IPS-11a (cell line): ENCODE data around the gene GALNT5.

Source experiments
- H3K4me3 ChIP-seq: one replicate; pipeline ENCODE4 v1.5.1; 2013; ENCODE audit warnings: low read depth, low read length, control low read depth

GALNT5 gene

DNA sequence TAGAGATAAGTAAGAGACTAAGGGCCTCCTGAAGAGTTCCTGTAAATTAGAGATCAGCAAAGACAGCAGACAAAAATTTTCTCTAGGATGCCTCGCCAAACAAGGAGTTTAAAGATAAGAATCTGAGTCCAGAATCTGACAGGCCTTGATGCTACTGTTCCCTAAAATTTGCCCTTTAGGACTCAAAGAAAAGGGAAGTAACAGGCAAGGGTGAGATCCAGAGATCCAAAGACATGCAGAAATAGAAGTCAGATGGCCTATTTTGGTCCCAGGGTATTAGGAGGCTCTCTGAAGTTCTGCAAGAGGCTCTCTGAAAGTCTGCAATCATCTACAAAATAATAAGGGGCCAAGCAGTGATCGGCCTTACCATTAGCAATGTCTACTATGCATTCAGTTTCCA is 33.0 kb downstream of the GALNT5 start:
- no peak overlapping the region for H3K4me3 ChIP-seq

DNA sequence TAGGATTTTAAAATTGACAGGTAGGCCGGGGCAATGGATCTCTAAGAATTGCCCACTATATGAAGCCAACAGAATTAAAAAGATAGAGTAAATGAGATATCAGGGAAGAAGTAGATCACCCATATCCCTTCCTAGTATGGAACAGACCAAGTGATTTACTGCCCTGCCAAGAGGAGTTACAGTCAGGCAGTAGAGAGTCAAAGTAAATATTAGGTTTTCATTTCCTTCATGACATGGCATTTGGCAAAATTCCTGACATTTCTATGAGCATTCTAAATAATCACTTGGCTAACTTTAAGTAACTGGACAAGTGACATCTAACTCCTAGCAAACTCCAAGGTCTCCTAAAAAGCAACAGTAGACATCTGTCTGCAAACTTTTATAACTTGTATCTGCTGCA is 33.5 kb downstream of the GALNT5 start:
- H3K4me3 ChIP-seq: no peak overlapping the region

GRCh38 chr2:157292853-157293252 is 35.3 kb downstream of the GALNT5 start:
- no peak overlapping the region for H3K4me3 ChIP-seq

DNA sequence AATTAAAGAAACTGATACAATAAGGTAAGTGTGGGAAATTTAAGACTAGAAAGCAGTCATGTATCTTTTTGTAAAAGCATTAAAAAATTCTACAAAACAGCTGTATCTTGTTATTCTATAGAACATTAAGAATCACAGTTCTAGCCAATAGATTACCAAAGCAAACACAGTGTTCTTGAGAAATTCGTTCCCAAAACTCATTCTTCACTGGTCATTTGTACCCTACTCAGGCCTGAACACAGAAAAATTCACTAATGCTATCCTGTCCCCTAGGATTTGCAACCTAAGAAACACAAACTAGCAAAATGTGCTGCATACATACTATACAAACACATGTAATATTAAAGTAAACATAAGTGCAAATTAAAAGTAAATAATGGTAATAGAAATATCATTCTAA is 39.0 kb downstream of the GALNT5 start:
- H3K4me3 ChIP-seq: no peak overlapping the region

DNA sequence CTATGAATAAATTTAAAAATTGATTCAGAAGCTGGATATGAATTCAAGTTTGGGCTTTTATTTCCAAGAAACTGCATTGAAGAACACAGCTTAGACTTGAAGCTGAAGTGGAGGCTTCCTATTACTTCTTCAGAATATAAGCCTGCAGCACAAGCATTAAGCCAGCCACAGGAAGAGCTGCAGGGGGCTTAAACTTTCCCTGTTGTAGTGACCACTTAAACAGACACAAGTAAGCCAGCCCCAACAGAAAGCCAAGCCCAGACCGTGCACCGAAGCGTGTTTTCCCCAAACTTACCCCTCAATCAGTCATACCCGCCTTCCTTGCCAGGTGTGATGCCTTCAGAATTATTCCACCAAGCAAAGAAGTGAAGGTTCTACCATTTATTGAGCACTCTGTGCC is 39.5 kb downstream of the GALNT5 start:
- no peak overlapping the region for H3K4me3 ChIP-seq

GRCh38 chr2:157301307-157301706 is 43.8 kb downstream of the GALNT5 start:
- no peak overlapping the region for H3K4me3 ChIP-seq

GRCh38 chr2:157302492-157303099 is 45.1 kb downstream of the GALNT5 start:
- no peak overlapping the region for H3K4me3 ChIP-seq

DNA sequence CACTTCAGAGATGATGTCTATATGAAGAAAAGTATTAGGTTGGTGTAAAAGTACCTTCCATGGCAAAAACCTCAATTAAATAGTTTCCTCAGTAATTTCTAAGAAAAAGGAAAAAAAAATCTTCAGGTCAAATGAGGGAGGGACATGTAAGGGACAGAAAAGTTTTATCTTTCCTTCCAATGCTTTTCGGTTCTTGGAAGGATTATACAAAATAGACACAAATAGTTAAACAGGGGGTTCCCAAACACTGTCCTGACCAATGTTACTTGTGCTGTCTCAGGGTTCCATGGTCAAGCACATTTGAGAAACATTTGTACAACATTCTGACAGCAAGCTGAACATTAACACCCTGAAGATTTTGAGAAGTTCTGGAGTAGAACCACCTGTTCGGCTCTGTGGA is 46.1 kb downstream of the GALNT5 start:
- no peak overlapping the region for H3K4me3 ChIP-seq

- no peak overlapping the region for H3K4me3 ChIP-seq
Measured at GRCh38 chr2:157304811-157305722, 47.6 kb downstream of the GALNT5 start.

- no peak overlapping the region for H3K4me3 ChIP-seq
Measured at GRCh38 chr2:157305723-157306110, 48.2 kb downstream of the GALNT5 start.

DNA sequence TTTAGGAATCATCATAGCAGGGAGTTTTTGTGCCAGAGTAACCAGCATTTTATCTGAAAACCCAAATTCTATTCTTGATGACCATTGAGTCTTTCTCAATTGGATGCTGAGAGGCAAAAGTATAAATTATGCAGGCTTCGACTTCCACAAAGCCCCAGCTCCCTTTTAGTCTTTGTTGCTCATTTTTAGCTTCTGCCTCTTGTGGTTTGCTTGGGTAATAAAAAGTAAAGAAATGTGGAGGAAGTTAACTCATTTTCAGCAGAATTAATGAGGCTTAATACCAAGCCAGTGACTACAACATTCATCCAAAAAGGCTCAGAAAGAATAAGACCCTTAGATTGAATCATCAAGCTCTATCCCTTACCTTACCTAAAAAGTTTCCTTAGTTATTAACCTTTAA is 49.5 kb downstream of the GALNT5 start:
- H3K4me3 ChIP-seq: no peak overlapping the region

- no peak overlapping the region for H3K4me3 ChIP-seq
Measured at GRCh38 chr2:157309878-157310277, 52.4 kb downstream of the GALNT5 start.

DNA sequence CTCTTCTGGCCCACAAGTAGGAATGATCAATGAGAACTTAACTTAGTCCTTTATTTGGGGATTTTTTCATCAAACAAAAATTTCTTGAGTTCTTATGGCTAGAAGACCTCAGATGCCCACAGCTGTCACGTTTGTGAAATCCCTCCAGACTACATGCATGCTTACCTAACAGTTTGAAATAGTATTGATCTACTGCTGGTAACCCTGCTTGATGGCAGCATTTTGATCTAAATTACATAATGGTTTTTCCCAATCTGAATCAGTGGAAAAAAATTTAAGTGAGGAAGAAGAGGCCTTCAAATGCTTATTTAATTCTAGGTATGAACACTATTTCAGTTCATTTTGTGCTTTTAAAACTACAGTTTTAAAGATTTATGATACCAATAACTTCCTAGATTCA is 54.2 kb downstream of the GALNT5 start:
- no peak overlapping the region for H3K4me3 ChIP-seq

GRCh38 chr2:157312866-157313486 is 55.5 kb downstream of the GALNT5 start:
- no peak overlapping the region for H3K4me3 ChIP-seq

- no peak overlapping the region for H3K4me3 ChIP-seq
Measured at GRCh38 chr2:157315901-157316300, 58.4 kb downstream of the GALNT5 start.

- H3K4me3 ChIP-seq: no peak overlapping the region
Measured at GRCh38 chr2:157318884-157319283, 61.4 kb downstream of the GALNT5 start.

DNA sequence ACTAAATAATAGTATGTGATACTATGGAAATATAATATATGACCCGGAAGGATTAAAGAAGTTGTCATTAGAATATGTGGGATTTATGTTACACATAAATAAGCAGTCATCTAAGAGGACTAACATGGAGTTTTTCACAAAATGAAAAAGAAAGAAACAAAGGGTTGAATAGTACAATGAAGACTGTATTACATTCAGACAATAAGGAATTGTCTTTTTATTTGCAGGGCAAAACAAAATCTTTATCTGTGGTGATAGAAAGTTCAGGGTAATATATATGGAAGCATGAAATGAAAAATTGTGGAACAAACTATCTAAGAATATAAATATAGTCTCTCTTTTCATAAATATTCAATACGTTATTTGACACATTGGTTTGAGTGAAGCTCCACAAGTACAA is 62.3 kb downstream of the GALNT5 start:
- no peak overlapping the region for H3K4me3 ChIP-seq

GRCh38 chr2:157320409-157320808 is 62.9 kb downstream of the GALNT5 start:
- H3K4me3 ChIP-seq: no peak overlapping the region

DNA sequence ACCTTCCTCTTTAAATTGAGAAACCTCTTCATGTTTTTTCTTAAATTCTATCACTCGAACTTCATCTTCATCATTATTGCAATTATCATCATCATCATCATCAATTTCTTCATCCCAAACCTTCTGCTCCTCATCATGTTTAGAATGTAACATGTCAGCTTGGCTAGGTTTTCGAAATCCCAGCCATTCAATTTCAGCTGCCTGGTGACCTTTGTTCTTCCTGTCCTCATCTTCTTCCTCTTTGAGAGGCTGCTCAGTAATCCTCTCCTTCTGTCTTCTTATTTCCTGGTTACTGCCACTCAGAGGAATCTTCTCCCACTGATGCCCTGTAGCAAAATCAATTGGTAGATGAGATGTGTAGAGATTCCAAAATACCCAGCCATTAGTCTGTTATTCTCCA is 64.0 kb downstream of the GALNT5 start:
- H3K4me3 ChIP-seq: no peak overlapping the region

GRCh38 chr2:157322432-157322831 is 64.9 kb downstream of the GALNT5 start:
- H3K4me3 ChIP-seq: no peak overlapping the region

DNA sequence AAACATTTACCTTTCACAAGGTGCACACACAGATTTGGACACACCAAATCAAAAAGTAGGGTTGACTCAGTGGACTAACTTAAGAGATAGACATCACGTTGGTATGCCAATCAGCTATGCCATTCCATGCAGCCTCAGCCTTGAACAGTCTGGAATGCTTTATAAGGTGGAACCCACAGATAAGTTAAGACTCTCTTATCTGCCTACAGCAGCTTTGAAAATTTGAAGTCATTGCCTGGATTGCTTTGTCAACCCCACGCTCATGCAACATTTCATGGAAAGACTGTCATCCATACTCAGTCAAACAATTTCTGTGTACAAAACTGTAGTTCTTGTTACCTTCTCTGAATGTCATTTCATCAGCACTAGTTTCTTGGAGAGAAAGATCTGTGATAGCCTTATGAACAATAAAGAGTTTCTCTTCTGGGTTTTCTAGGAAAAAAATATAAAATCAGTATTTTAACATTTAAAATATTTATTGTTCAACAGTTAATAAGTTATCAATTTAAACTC is 66.9 kb downstream of the GALNT5 start:
- H3K4me3 ChIP-seq: no peak overlapping the region

DNA sequence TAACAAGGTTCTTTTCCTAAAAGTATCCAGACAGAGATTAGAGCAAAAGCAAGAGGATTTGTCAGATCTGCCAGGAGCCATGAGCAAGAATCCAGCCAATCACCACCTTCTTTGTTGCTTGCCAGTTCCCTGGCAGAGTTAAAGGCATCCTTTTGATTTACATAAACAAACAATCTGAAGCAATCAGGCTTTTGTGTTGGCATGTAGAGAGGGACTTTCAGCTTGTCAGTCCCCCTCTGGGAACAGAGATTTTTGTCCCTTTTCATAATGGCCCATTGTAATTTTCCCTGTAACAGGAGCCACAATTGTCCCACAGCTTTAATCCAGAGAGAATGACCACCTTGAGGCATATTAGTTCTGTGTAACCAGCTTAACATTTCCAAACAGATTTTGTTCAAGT is 68.3 kb downstream of the GALNT5 start, which contains the start of gene ERMN:
ERMN (minus strand) TSS at position 39 of the 400 bp plus-strand sequence. CDS start 182 bp downstream, outside the sequence.
- H3K4me3 ChIP-seq: no peak within 1 kb of the TSS
